Fibroblast of villous mesenchyme (primary cell): ENCODE data around the gene SUSD5. TPM values are rescaled to one million over a fixed set of nuclear protein-coding genes. Genes with fewer than 3 reads are reported as not detected.
A peak's percentile ranks its signal among the peaks of the same experiment; 100 is the strongest.

Experiments used
- DNase-seq: peaks from one replicate; pipeline ENCODE4 v3.0.0-alpha.2; 2010; ENCODE audit warnings: low read depth
- H3K4me3 ChIP-seq: 2 replicates; pipeline ENCODE4 v1.5.1; 2011; ENCODE audit warnings: low read depth, mild to moderate bottlenecking, low read length
- total RNA-seq: library from RNA; depleted of rRNA; stranded (reverse); fragments of >200 nt; gene quantifications from 2 replicates; pipeline ENCODE4 v1.2.3, GENCODE V29; 2012
- TF ChIP-seq, protein P1 (sequence below): IDR thresholded peaks from 2 replicates; pipeline ENCODE4 v1.5.1; 2012; ENCODE audit warnings: low read depth, mild to moderate bottlenecking, low read length; ENCODE audit not compliant: insufficient read depth

Gene SUSD5
- total RNA-seq, 1 donor = 2.2 TPM

- no peak overlapping the region for H3K4me3 ChIP-seq
- no peak for DNase-seq
- TF ChIP-seq, protein P1, sequence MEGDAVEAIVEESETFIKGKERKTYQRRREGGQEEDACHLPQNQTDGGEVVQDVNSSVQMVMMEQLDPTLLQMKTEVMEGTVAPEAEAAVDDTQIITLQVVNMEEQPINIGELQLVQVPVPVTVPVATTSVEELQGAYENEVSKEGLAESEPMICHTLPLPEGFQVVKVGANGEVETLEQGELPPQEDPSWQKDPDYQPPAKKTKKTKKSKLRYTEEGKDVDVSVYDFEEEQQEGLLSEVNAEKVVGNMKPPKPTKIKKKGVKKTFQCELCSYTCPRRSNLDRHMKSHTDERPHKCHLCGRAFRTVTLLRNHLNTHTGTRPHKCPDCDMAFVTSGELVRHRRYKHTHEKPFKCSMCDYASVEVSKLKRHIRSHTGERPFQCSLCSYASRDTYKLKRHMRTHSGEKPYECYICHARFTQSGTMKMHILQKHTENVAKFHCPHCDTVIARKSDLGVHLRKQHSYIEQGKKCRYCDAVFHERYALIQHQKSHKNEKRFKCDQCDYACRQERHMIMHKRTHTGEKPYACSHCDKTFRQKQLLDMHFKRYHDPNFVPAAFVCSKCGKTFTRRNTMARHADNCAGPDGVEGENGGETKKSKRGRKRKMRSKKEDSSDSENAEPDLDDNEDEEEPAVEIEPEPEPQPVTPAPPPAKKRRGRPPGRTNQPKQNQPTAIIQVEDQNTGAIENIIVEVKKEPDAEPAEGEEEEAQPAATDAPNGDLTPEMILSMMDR = no peak
Observed at GRCh38 chr3:33122991-33123390, 95.6 kb downstream of the SUSD5 start.

DNA sequence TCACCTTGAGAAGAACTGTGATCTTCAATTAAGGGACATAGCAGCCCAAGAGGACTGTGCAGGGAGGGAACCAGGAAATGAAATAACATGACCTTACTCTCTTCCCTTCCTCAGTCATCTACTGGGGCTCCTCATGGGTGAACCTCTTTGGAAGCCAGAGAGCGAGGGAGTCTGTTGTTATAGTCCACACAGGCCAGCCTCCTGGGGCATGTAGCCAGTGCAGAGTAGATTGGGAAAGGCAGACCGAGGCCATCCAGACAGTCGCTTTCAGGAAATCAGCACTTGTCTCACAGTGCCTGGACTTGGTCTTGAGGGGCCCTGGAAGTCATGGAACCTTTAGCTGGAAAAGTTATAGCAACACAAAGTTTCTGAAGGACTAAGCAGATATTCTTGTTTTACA is 98.7 kb downstream of the SUSD5 start:
- no peak overlapping the region for H3K4me3 ChIP-seq
- DNase-seq = no peak
- TF ChIP-seq, protein P1 = no peak

- no peak for DNase-seq
- TF ChIP-seq, protein P1 = no peak
- no peak overlapping the region for H3K4me3 ChIP-seq
Observed at GRCh38 chr3:33117461-33117860, 101.1 kb downstream of the SUSD5 start.

- H3K4me3 ChIP-seq = peak overlapping the region; percentile 72
- DNase-seq = peak; percentile 96
- TF ChIP-seq, protein P1 = no peak
Observed at GRCh38 chr3:33115024-33115768, 103.4 kb downstream of the SUSD5 start.

GRCh38 chr3:33114622-33115023 is 104.0 kb downstream of the SUSD5 start:
- TF ChIP-seq, protein P1 = no peak

GRCh38 chr3:33113772-33114621 is 104.6 kb downstream of the SUSD5 start, which contains the start of gene CRTAP:
Gene CRTAP (plus strand): TSS chr3:33114014. CDS start chr3:33114078, 64 bp downstream.
- DNase-seq = peak; percentile 98
- TF ChIP-seq, protein P1 = no peak

More at GRCh38 chr3:33114622-33115023, 104.0 kb downstream of the SUSD5 start:
- DNase-seq = no peak
- H3K4me3 ChIP-seq = peak overlapping the region; percentile 72

More at GRCh38 chr3:33113772-33114621, 104.6 kb downstream of the SUSD5 start, which contains the start of gene CRTAP:
- peak within 1 kb of the TSS; percentile 72 for H3K4me3 ChIP-seq
